GM21367 (cell line): ENCODE data around the gene ZNF804A.

ENCODE experiments used
- ATAC-seq: cut with Tn5 transposase; IDR thresholded peaks from one replicate; pipeline ENCODE4 v1.9.1; 2021; ENCODE audit not compliant: unreplicated experiment

Gene ZNF804A

DNA sequence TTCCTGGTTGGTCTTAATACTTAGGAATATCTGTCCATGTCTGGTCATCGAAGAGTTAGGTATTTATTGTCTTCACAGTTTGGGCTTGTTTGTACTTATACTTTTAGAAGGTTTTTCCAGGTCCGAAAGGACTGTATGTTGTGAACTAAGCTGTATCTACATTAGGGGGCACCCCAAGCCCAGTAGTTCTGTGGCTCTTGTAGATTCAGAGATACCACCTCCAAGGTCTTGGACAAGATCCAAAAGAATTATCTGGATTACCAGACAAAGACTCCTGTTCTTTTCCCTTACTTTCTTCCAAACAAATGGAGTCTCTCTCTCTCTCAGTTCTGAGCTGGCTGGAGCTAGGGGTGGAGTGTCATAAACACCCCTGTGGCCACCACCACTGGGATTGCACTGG lies 328.7 kb downstream of the ZNF804A start:
- ATAC-seq, result no peak

- no peak for ATAC-seq
These were observed 338.4 kb downstream of the ZNF804A start for GRCh38 chr2:184936761-184937160.

DNA sequence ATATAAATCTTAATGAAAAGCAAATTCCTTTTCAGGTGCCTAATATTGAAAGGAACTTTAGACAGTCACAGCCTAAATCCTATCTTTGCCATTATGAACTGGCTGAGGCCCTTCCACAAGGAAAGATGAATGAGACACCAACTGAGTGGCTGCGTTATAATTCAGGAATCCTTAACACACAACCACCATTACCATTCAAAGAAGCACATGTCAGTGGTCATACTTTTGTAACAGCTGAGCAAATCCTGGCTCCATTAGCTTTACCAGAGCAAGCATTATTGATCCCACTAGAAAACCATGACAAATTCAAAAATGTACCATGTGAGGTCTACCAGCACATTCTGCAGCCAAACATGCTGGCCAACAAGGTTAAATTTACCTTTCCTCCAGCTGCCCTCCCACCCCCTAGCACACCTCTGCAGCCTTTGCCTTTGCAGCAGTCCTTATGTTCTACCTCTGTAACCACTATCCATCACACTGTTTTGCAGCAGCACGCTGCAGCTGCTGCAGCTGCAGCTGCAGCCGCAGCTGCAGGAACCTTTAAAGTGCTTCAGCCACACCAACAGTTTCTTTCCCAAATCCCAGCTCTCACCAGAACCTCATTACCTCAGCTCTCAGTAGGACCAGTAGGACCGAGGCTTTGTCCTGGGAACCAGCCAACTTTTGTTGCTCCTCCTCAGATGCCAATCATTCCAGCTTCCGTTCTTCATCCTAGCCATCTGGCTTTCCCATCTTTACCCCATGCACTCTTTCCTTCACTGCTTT lies 340.1 kb downstream of the ZNF804A start:
- no peak for ATAC-seq

DNA sequence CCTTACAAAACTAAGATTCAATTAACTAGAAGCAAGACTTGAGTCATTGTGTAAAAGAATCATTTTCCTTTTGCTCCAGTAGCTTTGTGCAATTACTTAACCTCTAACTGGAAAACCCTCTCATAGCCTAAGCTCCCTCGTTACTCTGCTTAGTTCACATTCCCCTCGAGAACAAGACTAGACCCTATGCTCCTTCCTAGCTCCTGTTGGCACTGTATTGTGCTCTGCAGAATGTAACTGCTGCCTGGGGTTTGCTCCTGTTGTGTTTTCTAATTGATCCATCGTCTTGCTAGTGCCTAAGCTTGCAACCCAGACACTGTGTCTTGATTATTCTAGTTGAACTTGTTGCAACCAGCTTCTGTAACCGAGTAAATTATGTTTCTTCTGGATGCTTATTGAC lies 347.0 kb downstream of the ZNF804A start:
- ATAC-seq, result no peak

GRCh38 chr2:184945824-184946223 lies 347.5 kb downstream of the ZNF804A start:
- no peak for ATAC-seq

- no peak for ATAC-seq
These were observed 358.5 kb downstream of the ZNF804A start for GRCh38 chr2:184956856-184957255.

DNA sequence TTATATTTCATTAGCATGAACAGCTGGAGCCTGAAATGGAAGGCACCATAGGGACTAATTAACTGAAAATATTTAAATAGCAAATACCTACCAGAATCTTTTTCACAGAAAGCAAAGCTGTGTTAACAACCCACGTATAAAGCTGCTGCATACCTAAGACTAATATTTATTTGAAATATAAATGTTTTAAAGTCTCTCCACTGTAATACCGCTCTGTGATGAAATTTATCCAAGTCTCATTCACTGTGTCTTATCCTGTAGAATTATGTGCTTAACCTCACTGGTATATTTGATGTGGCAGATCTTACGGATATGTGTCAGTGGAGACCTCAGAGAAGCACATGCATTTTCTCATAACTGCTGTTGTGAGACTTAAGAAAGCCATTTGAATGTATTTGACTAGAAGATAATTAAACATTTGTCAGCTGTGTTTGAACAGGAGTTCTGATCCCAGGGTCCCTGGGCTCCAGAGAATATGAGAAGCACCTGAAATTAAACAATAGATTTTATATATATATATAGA lies 373.3 kb downstream of the ZNF804A start:
- no peak for ATAC-seq
